Measurements from ENCODE around the gene FOXI2. TPM values are rescaled to one million over a fixed set of nuclear protein-coding genes. Genes with fewer than 3 reads are reported as not detected.

FOXI2 gene
- total RNA-seq, 1 experiment from 2014 or later: not detected

- Mint-ChIP-seq H3K36me3 (ENCODE audit: insufficient read depth, unreplicated experiment) (no peaks in the 10 kb centered on the region), H3K4me3 (ENCODE audit: unreplicated experiment) (no peak overlapping the region), H3K9me3 (ENCODE audit: unreplicated experiment) (no peaks in the 10 kb centered on the region), H3K27me3 (ENCODE audit: insufficient read depth, unreplicated experiment) (peaks cover 36% of the 10 kb centered on the region), H3K4me1 (ENCODE audit: insufficient read depth, unreplicated experiment) (no peaks in the 10 kb centered on the region), H3K27ac (ENCODE audit: low read depth, unreplicated experiment) (no peak overlapping the region)
- CTCF ChIA-PET: interaction anchor here (0.6 to 0.7 kb wide), 2 partner anchors 92 to 822 kb away, joined by 3 to 4 read pairs; no protein-coding TSS in a partner anchor
- POLR2A ChIA-PET: no interaction called here
- TF ChIP-seq CTCF (IDR thresholded peaks at IDR 0.05; ENCODE audit: unreplicated experiment): no peak
- DNase-seq (ENCODE audit: unreplicated experiment): no peak
- intact Hi-C loops (cut with micrococcal nuclease): no loop called here
- no TSS peak for BruUV-seq (replicated peaks)
These were observed 41.6 kb upstream of the FOXI2 start for GRCh38 chr10:127695431-127695830.

- Mint-ChIP-seq H3K4me1 (ENCODE audit: insufficient read depth, unreplicated experiment) (no peaks in the 10 kb centered on the region), H3K9me3 (ENCODE audit: unreplicated experiment) (no peaks in the 10 kb centered on the region), H3K36me3 (ENCODE audit: insufficient read depth, unreplicated experiment) (no peaks in the 10 kb centered on the region), H3K4me3 (ENCODE audit: unreplicated experiment) (no peak overlapping the region), H3K27ac (ENCODE audit: low read depth, unreplicated experiment) (no peak overlapping the region), H3K27me3 (ENCODE audit: insufficient read depth, unreplicated experiment) (peaks cover 55% of the 10 kb centered on the region)
- no peak for DNase-seq (ENCODE audit: unreplicated experiment)
- intact Hi-C loops (cut with micrococcal nuclease): no loop called here
- ChIA-PET CTCF (no interaction called here), POLR2A (no interaction called here)
- BruUV-seq (replicated peaks): no TSS peak
- TF ChIP-seq CTCF (IDR thresholded peaks at IDR 0.05; ENCODE audit: unreplicated experiment): no peak
These were observed 38.1 kb upstream of the FOXI2 start for GRCh38 chr10:127698886-127699285.

DNA sequence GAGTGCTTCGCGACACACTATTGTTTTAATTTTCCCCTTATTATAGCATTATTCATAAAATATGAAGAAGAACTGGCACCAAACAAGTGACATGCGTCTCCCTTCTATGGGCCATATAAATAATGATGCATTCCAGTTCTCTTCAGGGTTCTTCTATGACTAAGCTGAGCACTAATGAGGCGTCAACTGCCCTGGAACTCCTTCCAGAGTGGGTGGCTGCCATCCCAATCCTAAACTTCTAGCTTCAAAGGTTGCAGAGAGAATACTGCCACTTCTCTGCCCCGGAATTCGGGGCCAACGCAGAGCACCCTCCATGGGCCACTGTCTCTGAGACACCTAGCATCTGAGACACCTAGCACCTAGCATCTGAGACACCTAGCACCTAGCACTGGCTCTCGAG lies 37.7 kb upstream of the FOXI2 start:
- TF ChIP-seq CTCF (IDR thresholded peaks at IDR 0.05; ENCODE audit: unreplicated experiment): no peak
- no TSS peak for BruUV-seq (replicated peaks)
- Mint-ChIP-seq H3K27me3 (ENCODE audit: insufficient read depth, unreplicated experiment) (peaks cover 57% of the 10 kb centered on the region), H3K4me3 (ENCODE audit: unreplicated experiment) (no peak overlapping the region), H3K27ac (ENCODE audit: low read depth, unreplicated experiment) (no peak overlapping the region), H3K9me3 (ENCODE audit: unreplicated experiment) (no peaks in the 10 kb centered on the region), H3K4me1 (ENCODE audit: insufficient read depth, unreplicated experiment) (no peaks in the 10 kb centered on the region), H3K36me3 (ENCODE audit: insufficient read depth, unreplicated experiment) (no peaks in the 10 kb centered on the region)
- ChIA-PET CTCF (no interaction called here), POLR2A (no interaction called here)
- intact Hi-C loops (cut with micrococcal nuclease): no loop called here
- DNase-seq (ENCODE audit: unreplicated experiment): no peak

DNA sequence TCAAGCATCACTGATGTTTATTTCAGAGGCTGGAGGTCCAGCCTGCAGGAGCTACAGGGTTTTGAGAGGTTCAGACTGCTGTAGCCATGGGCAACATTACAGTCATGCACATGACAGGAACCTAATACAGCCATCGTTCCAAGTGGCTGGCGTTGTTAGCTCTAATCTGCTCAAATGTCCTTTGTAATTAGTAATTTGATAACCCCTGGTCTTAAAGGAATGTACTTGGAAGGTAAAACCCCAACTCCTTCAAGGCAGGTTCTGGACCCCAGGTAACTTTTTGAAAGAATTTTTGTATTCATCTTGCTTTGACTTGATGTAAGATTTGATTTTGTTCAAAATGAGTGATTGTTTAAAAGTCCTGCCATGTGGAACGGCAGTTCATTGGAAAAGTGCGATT lies 34.7 kb upstream of the FOXI2 start:
- no peaks in the 10 kb centered on the region for H3K9me3 Mint-ChIP-seq (ENCODE audit: unreplicated experiment)
- H3K4me1 Mint-ChIP-seq (ENCODE audit: insufficient read depth, unreplicated experiment): no peaks in the 10 kb centered on the region
- no peak overlapping the region for H3K27ac Mint-ChIP-seq (ENCODE audit: low read depth, unreplicated experiment)
- no peak overlapping the region for H3K4me3 Mint-ChIP-seq (ENCODE audit: unreplicated experiment)
- H3K36me3 Mint-ChIP-seq (ENCODE audit: insufficient read depth, unreplicated experiment): no peaks in the 10 kb centered on the region
- ChIA-PET POLR2A (no interaction called here), CTCF (no interaction called here)
- H3K27me3 Mint-ChIP-seq (ENCODE audit: insufficient read depth, unreplicated experiment): peaks cover 68% of the 10 kb centered on the region
- no peak for TF ChIP-seq CTCF (IDR thresholded peaks at IDR 0.05; ENCODE audit: unreplicated experiment)
- intact Hi-C loops (cut with micrococcal nuclease): no loop called here
- no TSS peak for BruUV-seq (replicated peaks)
- DNase-seq (ENCODE audit: unreplicated experiment): no peak

All from MCF 10A (cell line).